ENCODE data around the gene LACRT.
"Not testable (repeated sequence)": the region's sequence is repeated elsewhere in the genome, so short reads cannot be mapped to it uniquely, and the experiment has no call there.

The LACRT gene

GRCh38 chr12:54634795-54635194, at the start of gene LACRT:
Gene LACRT (minus strand): TSS chr12:54634895. CDS start chr12:54634841, 54 bp downstream.
- no peak for DNase-seq

GRCh38 chr12:54683398-54683797, 48.7 kb upstream of the LACRT start:
- DNase-seq, result no peak

GRCh38 chr12:54682674-54683073, 48.0 kb upstream of the LACRT start:
- DNase-seq, result no peak

- DNase-seq, result no peak
Observed at GRCh38 chr12:54680374-54680773, 45.7 kb upstream of the LACRT start.

GRCh38 chr12:54678131-54678530, 43.4 kb upstream of the LACRT start:
- DNase-seq, result no peak

GRCh38 chr12:54667945-54668344, 33.2 kb upstream of the LACRT start:
- no peak for DNase-seq

- no peak for DNase-seq
Observed at GRCh38 chr12:54666008-54666407, 31.3 kb upstream of the LACRT start.

GRCh38 chr12:54665022-54665635, 30.4 kb upstream of the LACRT start:
- not testable (repeated sequence) for DNase-seq

GRCh38 chr12:54663603-54664002, 28.9 kb upstream of the LACRT start:
- no peak for DNase-seq

GRCh38 chr12:54662026-54662425, 27.3 kb upstream of the LACRT start:
- no peak for DNase-seq

GRCh38 chr12:54661048-54661447, 26.4 kb upstream of the LACRT start:
- DNase-seq, result no peak

GRCh38 chr12:54660320-54660962, 25.7 kb upstream of the LACRT start:
- no peak for DNase-seq

GRCh38 chr12:54658306-54659264, 23.9 kb upstream of the LACRT start:
- peak; percentile 62 for DNase-seq

GRCh38 chr12:54657105-54657607, 22.5 kb upstream of the LACRT start:
- no peak for DNase-seq

GRCh38 chr12:54654926-54655325, 20.2 kb upstream of the LACRT start:
- DNase-seq, result no peak

GRCh38 chr12:54653025-54653424, 18.3 kb upstream of the LACRT start:
- no peak for DNase-seq

GRCh38 chr12:54650889-54651288, 16.2 kb upstream of the LACRT start:
- no peak for DNase-seq

GRCh38 chr12:54650409-54650808, 15.7 kb upstream of the LACRT start:
- no peak for DNase-seq

- DNase-seq, result no peak
Observed at GRCh38 chr12:54649825-54650224, 15.1 kb upstream of the LACRT start.

GRCh38 chr12:54648265-54648664, 13.6 kb upstream of the LACRT start, which contains the start of gene DCD:
Gene DCD (minus strand): TSS chr12:54648365. CDS start chr12:54648303, 62 bp downstream.
- no peak for DNase-seq

- DNase-seq, result no peak
Observed at GRCh38 chr12:54641554-54641953, 6.9 kb upstream of the LACRT start.

- DNase-seq, result no peak
Observed at GRCh38 chr12:54641089-54641488, 6.4 kb upstream of the LACRT start.

- not testable (repeated sequence) for DNase-seq
Observed at GRCh38 chr12:54639112-54639511, 4.4 kb upstream of the LACRT start.

Data from NCI-H1092 (cell line).